Keratinocyte (primary cell): ENCODE measurements around the gene SERP2. TPM values are rescaled to one million over a fixed set of nuclear protein-coding genes. Genes with fewer than 3 reads are reported as not detected.

Experiments used
- DNase-seq: peaks from one replicate; pipeline ENCODE4 v3.0.0-alpha.2; 2011; ENCODE audit warnings: low read depth, missing footprints, low spot score
- FAIRE-seq: peaks from 2 replicates; lab custom pipeline; 2011; peaks lifted over from hg19 to GRCh38; lab: Jason Lieb, UNC
- H2AFZ ChIP-seq: 2 replicates; pipeline ENCODE4 v1.6.0; 2012; ENCODE audit warnings: low read length, control low read depth, inconsistent platforms; ENCODE audit not compliant: control insufficient read depth
- H3K27ac ChIP-seq: 2 replicates; pipeline ENCODE4 v1.5.1; 2011; ENCODE audit warnings: low read length; ENCODE audit not compliant: control insufficient read depth, insufficient read depth
- H3K27me3 ChIP-seq: 3 replicates; pipeline ENCODE4 v1.6.0; 2011; ENCODE audit warnings: low read length; ENCODE audit not compliant: control insufficient read depth, insufficient read depth; ENCODE audit errors: extremely low read depth
- H3K36me3 ChIP-seq, 2 experiments: 2 replicates in 1 of 2; 3 replicates in 1 of 2; pipeline ENCODE4 v1.5.1; 2011; ENCODE audit warnings: low read length in 2 of 2, mild to moderate bottlenecking in 1 of 2; ENCODE audit not compliant: control insufficient read depth in 2 of 2, insufficient read depth in 2 of 2; ENCODE audit errors: extremely low read depth in 1 of 2
- H3K4me1 ChIP-seq: 3 replicates; pipeline ENCODE4 v1.5.1; 2011; ENCODE audit warnings: low read length; ENCODE audit not compliant: control insufficient read depth, insufficient read depth; ENCODE audit errors: extremely low read depth
- H3K4me2 ChIP-seq: 3 replicates; pipeline ENCODE4 v1.6.0; 2011; ENCODE audit warnings: low read depth, low read length; ENCODE audit not compliant: control insufficient read depth, insufficient read depth; ENCODE audit errors: extremely low read depth
- H3K4me3 ChIP-seq, 3 experiments: fragments of 200-600 bp in 1 of 3; sonication (generic) in 1 of 3; 2 replicates in 2 of 3; 3 replicates in 1 of 3; pipeline ENCODE4 v1.5.1; 2011 to 2016; ENCODE audit warnings: low read length in 3 of 3, mild to moderate bottlenecking in 3 of 3, control low read depth in 2 of 3, inconsistent platforms in 1 of 3, low read depth in 1 of 3, mixed read lengths in 1 of 3, mixed run types in 1 of 3, moderate library complexity in 1 of 3; ENCODE audit not compliant: control insufficient read depth in 2 of 3, insufficient read depth in 2 of 3; ENCODE audit errors: extremely low read depth in 1 of 3
- H3K79me2 ChIP-seq: 2 replicates; pipeline ENCODE4 v1.6.0; 2012; ENCODE audit warnings: low read length; ENCODE audit not compliant: control insufficient read depth, insufficient read depth
- H3K9ac ChIP-seq: 3 replicates; pipeline ENCODE4 v1.6.0; 2011; ENCODE audit warnings: low read length; ENCODE audit not compliant: control insufficient read depth, insufficient read depth; ENCODE audit errors: extremely low read depth
- H3K9me1 ChIP-seq: 3 replicates; pipeline ENCODE4 v1.6.0; 2011; ENCODE audit warnings: low read length; ENCODE audit not compliant: control insufficient read depth, insufficient read depth; ENCODE audit errors: extremely low read depth
- H3K9me3 ChIP-seq: 2 replicates; pipeline ENCODE4 v1.5.1; 2012; ENCODE audit warnings: low read depth, low read length; ENCODE audit not compliant: control insufficient read depth
- H4K20me1 ChIP-seq: 3 replicates; pipeline ENCODE4 v1.6.0; 2011; ENCODE audit warnings: low read length; ENCODE audit not compliant: control insufficient read depth, insufficient read depth; ENCODE audit errors: extremely low read depth
- EZH2 ChIP-seq: IDR thresholded peaks from one replicate; pipeline ENCODE4 v1.6.1; 2012; ENCODE audit warnings: inconsistent platforms, mild to moderate bottlenecking, low read length, moderate library complexity
- dilution Hi-C: fragments of 300-500 bp; cut with MboI; formaldehyde crosslinking; loops from one replicate; pipeline ENCODE4 v1.7.0; 2020; ENCODE audit warnings: low sequenced_read_pairs; ENCODE audit not compliant: extremely low pct_ligation_motif_present
- polyA plus RNA-seq, 5 experiments: library from polyadenylated mRNA; depleted of rRNA in 3 of 5; stranded (reverse) in 3 of 5; stranded (forward) in 1 of 5; unstranded in 1 of 5; fragments of >200 nt; gene quantifications; 1 replicate in 1 of 5; 2 replicates in 3 of 5; 3 replicates in 1 of 5; pipeline versions ENCODE4 v1.2.1 to v1.2.3, GENCODE V29; 2011 to 2012; ENCODE audit warnings: missing spikeins in 2 of 5, low read depth in 1 of 5, low replicate concordance in 1 of 5
- TF ChIP-seq, protein P1 (sequence below), 3 experiments: IDR thresholded peaks in 1 of 3; conservative IDR thresholded peaks in 1 of 3; optimal IDR thresholded peaks in 1 of 3; 2 replicates in 2 of 3; 3 replicates in 1 of 3; pipeline versions ENCODE3 to v1.5.1; 2011; ENCODE audit warnings: low read length in 3 of 3, mild to moderate bottlenecking in 3 of 3, moderate library complexity in 2 of 3, control low read depth in 1 of 3, inconsistent platforms in 1 of 3; ENCODE audit not compliant: insufficient read depth in 2 of 3; ENCODE audit errors: extremely low read depth in 1 of 3

Gene SERP2
- polyA plus RNA-seq, 1 donor (not counting 4 experiments of a cell fraction or from before 2014, with no cell fraction given), result 0.45 TPM

DNA sequence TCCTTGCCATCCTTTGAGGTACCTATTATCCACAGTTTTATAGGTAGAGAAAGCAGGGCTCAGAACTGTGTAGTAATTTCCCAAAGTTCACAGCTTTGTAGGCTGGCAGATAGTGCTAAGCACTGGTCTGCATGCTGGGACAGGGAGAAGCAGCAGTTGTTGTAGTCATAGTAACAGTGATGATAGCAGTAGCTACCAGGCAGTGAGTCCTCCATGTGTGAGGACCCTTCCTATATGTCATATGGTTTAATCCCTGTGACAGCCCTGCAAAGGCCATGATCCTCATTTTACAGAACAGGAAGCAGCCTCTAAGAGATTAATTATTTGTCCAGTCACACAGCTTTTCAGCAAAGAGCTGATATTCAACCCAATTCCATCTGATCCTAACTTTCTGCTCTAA lies 21.0 kb downstream of the SERP2 start:
- Histone ChIP-seq H3K4me2 (no peak overlapping the region), H3K27ac (no peak overlapping the region), H3K4me3 (no peak overlapping the region), H3K4me1 (no peaks in the 10 kb centered on the region), H2AFZ (no peak overlapping the region), H3K79me2 (no peaks in the 10 kb centered on the region), H3K9ac (no peak overlapping the region), H4K20me1 (no peaks in the 10 kb centered on the region), H3K36me3 (no peaks in the 10 kb centered on the region), H3K9me3 (no peaks in the 10 kb centered on the region), H3K9me1 (no peaks in the 10 kb centered on the region), H3K27me3 (no peaks in the 10 kb centered on the region)
- FAIRE-seq (no peak), DNase-seq (no peak)
- TF ChIP-seq, protein P1, sequence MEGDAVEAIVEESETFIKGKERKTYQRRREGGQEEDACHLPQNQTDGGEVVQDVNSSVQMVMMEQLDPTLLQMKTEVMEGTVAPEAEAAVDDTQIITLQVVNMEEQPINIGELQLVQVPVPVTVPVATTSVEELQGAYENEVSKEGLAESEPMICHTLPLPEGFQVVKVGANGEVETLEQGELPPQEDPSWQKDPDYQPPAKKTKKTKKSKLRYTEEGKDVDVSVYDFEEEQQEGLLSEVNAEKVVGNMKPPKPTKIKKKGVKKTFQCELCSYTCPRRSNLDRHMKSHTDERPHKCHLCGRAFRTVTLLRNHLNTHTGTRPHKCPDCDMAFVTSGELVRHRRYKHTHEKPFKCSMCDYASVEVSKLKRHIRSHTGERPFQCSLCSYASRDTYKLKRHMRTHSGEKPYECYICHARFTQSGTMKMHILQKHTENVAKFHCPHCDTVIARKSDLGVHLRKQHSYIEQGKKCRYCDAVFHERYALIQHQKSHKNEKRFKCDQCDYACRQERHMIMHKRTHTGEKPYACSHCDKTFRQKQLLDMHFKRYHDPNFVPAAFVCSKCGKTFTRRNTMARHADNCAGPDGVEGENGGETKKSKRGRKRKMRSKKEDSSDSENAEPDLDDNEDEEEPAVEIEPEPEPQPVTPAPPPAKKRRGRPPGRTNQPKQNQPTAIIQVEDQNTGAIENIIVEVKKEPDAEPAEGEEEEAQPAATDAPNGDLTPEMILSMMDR (optimal IDR thresholded peaks at IDR 0.05 in 1 of 3, IDR thresholded peaks at IDR 0.05 in 1 of 3, conservative IDR thresholded peaks at IDR 0.05 in 1 of 3; ENCODE audit: extremely low read depth in 1 of 3, insufficient read depth in 2 of 3, low read length in 3 of 3), result no peak
- TF ChIP-seq EZH2, result no peak
- dilution Hi-C loops, result no loop called here

DNA sequence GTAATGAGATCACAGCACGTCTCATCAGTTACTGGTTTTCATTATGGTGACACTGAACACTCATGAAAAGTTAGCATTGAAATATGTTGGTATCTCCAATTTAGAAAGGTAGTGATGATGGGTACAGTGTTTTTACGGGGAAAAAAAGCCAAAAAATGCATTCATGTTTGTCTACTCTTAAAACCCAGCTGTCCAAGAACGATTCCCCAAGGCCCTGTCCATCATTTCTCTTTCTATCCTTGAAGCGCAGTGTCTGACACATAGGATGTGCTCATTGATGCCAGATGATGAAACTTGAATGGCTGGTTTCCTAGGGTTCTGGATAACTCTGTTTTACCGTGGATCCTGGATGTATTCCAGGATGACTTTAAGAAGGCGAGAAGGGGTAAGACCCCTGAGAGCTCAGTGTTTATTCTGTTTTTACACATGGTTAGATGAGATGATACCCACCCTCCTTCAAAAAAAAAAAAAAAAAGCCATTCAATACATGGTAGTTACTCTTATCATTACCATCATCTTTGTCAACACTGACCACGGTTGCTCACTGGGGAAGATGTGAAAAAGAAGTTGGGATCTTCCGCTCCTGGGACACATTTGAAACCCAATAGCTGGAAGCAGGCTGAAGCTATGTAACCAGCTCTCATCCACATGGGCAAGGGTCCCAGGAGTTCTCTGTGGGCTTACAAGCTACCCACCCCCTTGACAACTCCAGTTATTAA lies 22.5 kb downstream of the SERP2 start:
- Histone ChIP-seq H3K4me3 (no peak overlapping the region), H3K4me2 (no peak overlapping the region), H3K27me3 (no peaks in the 10 kb centered on the region), H3K9me1 (no peaks in the 10 kb centered on the region), H4K20me1 (no peaks in the 10 kb centered on the region), H3K9me3 (no peaks in the 10 kb centered on the region), H3K36me3 (no peaks in the 10 kb centered on the region), H3K9ac (no peak overlapping the region), H3K27ac (no peak overlapping the region), H3K4me1 (no peaks in the 10 kb centered on the region), H3K79me2 (no peaks in the 10 kb centered on the region), H2AFZ (no peak overlapping the region)
- dilution Hi-C loops, result no loop called here
- TF ChIP-seq EZH2, result no peak
- TF ChIP-seq, protein P1 (optimal IDR thresholded peaks at IDR 0.05 in 1 of 3, IDR thresholded peaks at IDR 0.05 in 1 of 3, conservative IDR thresholded peaks at IDR 0.05 in 1 of 3; ENCODE audit: extremely low read depth in 1 of 3, insufficient read depth in 2 of 3, low read length in 3 of 3), result no peak
- DNase-seq (no peak), FAIRE-seq (peak; percentile 17)
